H1 (cell line): ENCODE data around the gene RPN2. TPM values are rescaled to one million over a fixed set of nuclear protein-coding genes. Genes with fewer than 3 reads are reported as not detected.

ENCODE experiments used
- CEBPB ChIP-seq: IDR thresholded peaks from 2 replicates; pipeline ENCODE4 v1.6.1; 2012; ENCODE audit warnings: low read depth, low read length
- PHF8 ChIP-seq: fragments of 200-600 bp; sonication (generic); conservative IDR thresholded peaks from 2 replicates; pipeline ENCODE4 v1.7.1; 2012; ENCODE audit warnings: low read depth, mild to moderate bottlenecking, inconsistent platforms, low read length, moderate library complexity
- POLR2A ChIP-seq, 2 experiments: IDR thresholded peaks; 1 replicate in 1 of 2; 2 replicates in 1 of 2; pipeline ENCODE4 v1.6.1; 2011; ENCODE audit warnings: low read depth in 2 of 2, low read length in 2 of 2, mild to moderate bottlenecking in 2 of 2; ENCODE audit errors: control extremely low read depth in 1 of 2
- SIN3A ChIP-seq, 2 experiments: IDR thresholded peaks in 1 of 2; conservative IDR thresholded peaks in 1 of 2; 2 replicates each; pipeline ENCODE4 v1.6.1; 2011 to 2012; ENCODE audit warnings: low read length in 2 of 2, improper control_type of control experiment in 1 of 2, low read depth in 1 of 2, mild to moderate bottlenecking in 1 of 2
- SP1 ChIP-seq: IDR thresholded peaks from 2 replicates; pipeline ENCODE4 v1.6.1; 2011; ENCODE audit warnings: low read depth, low read length
- polyA plus RNA-seq, 7 experiments: library from polyadenylated mRNA; depleted of rRNA in 3 of 7; stranded (reverse) in 5 of 7; unstranded in 2 of 7; fragments of >200 nt in 5 of 7; fragments of 200-250 nt in 2 of 7; gene quantifications; 1 replicate in 5 of 7; 2 replicates in 1 of 7; 4 replicates in 1 of 7; pipeline versions ENCODE4 v1.2.1 to v1.2.3, GENCODE V29; 2011 to 2013; ENCODE audit warnings: missing spikeins in 2 of 7, mixed read lengths in 2 of 7
- total RNA-seq: library from RNA; stranded (reverse); fragmentation: NEBNext Ultra II Directional; extraction: Animal tissue kit (Norgen Biotek cat#: 25700); gene quantifications from 2 replicates; pipeline ENCODE4 v1.2.1, GENCODE V29; 2021

The RPN2 gene
- total and polyA plus RNA-seq, 2 of the 8 experiments (the other 6 are each of a cell fraction or from before 2014, with no cell fraction given) = 236 to 379 TPM

- TF ChIP-seq PHF8 (no peak), POLR2A (IDR thresholded peaks at IDR 0.05; ENCODE audit: control extremely low read depth in 1 of 2, low read depth in 2 of 2, low read length in 2 of 2) (no peak), CEBPB (no peak), SIN3A (conservative IDR thresholded peaks at IDR 0.05 in 1 of 2, IDR thresholded peaks at IDR 0.05 in 1 of 2; ENCODE audit: low read depth in 1 of 2, low read length in 2 of 2) (no peak), SP1 (no peak)
Observed at GRCh38 chr20:37290158-37290810, 111.2 kb downstream of the RPN2 start (continued).

Other genes with a start within 250 kb of the RPN2 start
- 37.1 and 39.5 TPM in 2 replicates for gene SAMHD1, start 227.6 kb upstream of the RPN2 start, total RNA-seq
- 16.3 and 22.0 TPM in 2 replicates for gene SAMHD1, start 227.6 kb upstream of the RPN2 start, polyA plus RNA-seq (2011; rRNA removed)
- gene RBL1, start 83.3 kb upstream of the RPN2 start, total RNA-seq = 12.3 and 13.3 TPM in 2 replicates
- gene RBL1, start 83.3 kb upstream of the RPN2 start, polyA plus RNA-seq (2011; rRNA removed) = 2.7 and 3.2 TPM in 2 replicates
- gene MROH8, start 218 bp downstream of the RPN2 start, total RNA-seq = 0.48 and 0.50 TPM in 2 replicates
- gene MROH8, start 218 bp downstream of the RPN2 start, polyA plus RNA-seq (2011; rRNA removed) = 0.67 and 0.86 TPM in 2 replicates
- gene GHRH, start 82.5 kb downstream of the RPN2 start, total RNA-seq = not detected in 2 replicates
- not detected in 2 replicates for gene GHRH, start 82.5 kb downstream of the RPN2 start, polyA plus RNA-seq (2011; rRNA removed)
- 42.8 and 44.4 TPM in 2 replicates for gene MANBAL, start 110.3 kb downstream of the RPN2 start, total RNA-seq
- gene MANBAL, start 110.3 kb downstream of the RPN2 start, polyA plus RNA-seq (2011; rRNA removed) = 120 and 140 TPM in 2 replicates
- 28.8 and 29.8 TPM in 2 replicates for gene SRC, start 166.8 kb downstream of the RPN2 start, total RNA-seq
- 27.6 and 35.4 TPM in 2 replicates for gene SRC, start 166.8 kb downstream of the RPN2 start, polyA plus RNA-seq (2011; rRNA removed)